Calu3 (cell line): ENCODE measurements around the gene DDX56. TPM values are rescaled to one million over a fixed set of nuclear protein-coding genes. Genes with fewer than 3 reads are reported as not detected.

Experiments
- BruUV-seq: library from RNA; stranded (reverse); fragments of 400-500 nt; replicated peaks from 2 replicates; lab custom pipeline; 2021; lab: Mats Ljungman, UMichigan
- CTCF ChIA-PET: fragments of 300-600 bp; sonication (Branson Sonifier 250); formaldehyde crosslinking; loops from one replicate; lab custom pipeline; 2022; ENCODE audit warnings: antibody characterized with exemption; lab: Charles Lee
- DNase-seq: peaks from one replicate; pipeline ENCODE4 v3.0.0; 2022
- H3K27ac Mint-ChIP-seq: one replicate; pipeline ENCODE4 v1.8.0; 2022; ENCODE audit warnings: mixed read lengths; ENCODE audit not compliant: unreplicated experiment
- H3K27me3 Mint-ChIP-seq: one replicate; pipeline ENCODE4 v1.8.0; 2022; ENCODE audit warnings: mixed read lengths; ENCODE audit not compliant: unreplicated experiment
- H3K36me3 Mint-ChIP-seq: one replicate; pipeline ENCODE4 v1.8.0; 2022; ENCODE audit warnings: mild to moderate bottlenecking, moderate library complexity, mixed read lengths; ENCODE audit not compliant: insufficient read depth, unreplicated experiment
- H3K4me1 Mint-ChIP-seq: one replicate; pipeline ENCODE4 v1.8.0; 2022; ENCODE audit warnings: mild to moderate bottlenecking, low read depth, mixed read lengths; ENCODE audit not compliant: unreplicated experiment
- H3K4me3 Mint-ChIP-seq: one replicate; pipeline ENCODE4 v1.8.0; 2022; ENCODE audit warnings: mild to moderate bottlenecking, low read depth, moderate library complexity, mixed read lengths; ENCODE audit not compliant: unreplicated experiment
- H3K9me3 Mint-ChIP-seq: one replicate; pipeline ENCODE4 v1.8.0; 2022; ENCODE audit warnings: low read depth, mixed read lengths; ENCODE audit not compliant: unreplicated experiment
- CTCF ChIP-seq: fragments of 200-600 bp; IDR thresholded peaks from one replicate; pipeline ENCODE4 v1.8.0; 2022; ENCODE audit warnings: antibody characterized with exemption; ENCODE audit not compliant: unreplicated experiment
- intact Hi-C: fragments of 100-400 bp; cut with micrococcal nuclease; formaldehyde crosslinking; loops from one replicate; pipeline ENCODE4 v1.10.0; 2022; ENCODE audit not compliant: unreplicated experiment
- total RNA-seq: library from RNA; stranded (reverse); gene quantifications from 2 replicates; pipeline ENCODE4 v1.2.3, GENCODE V29; 2022

DDX56 gene
- total RNA-seq, 1 experiment from 2014 or later = 157 TPM

GRCh38 chr7:44521347-44522095 is 52.2 kb downstream of the DDX56 start:
- peaks cover 12% of the 10 kb centered on the region for H3K36me3 Mint-ChIP-seq
- no peak overlapping the region for H3K27ac Mint-ChIP-seq
- no peak overlapping the region for H3K4me3 Mint-ChIP-seq
- no peak for TF ChIP-seq CTCF
- no TSS peak for BruUV-seq
- no peak for DNase-seq
- H3K9me3 Mint-ChIP-seq = peaks cover 3% of the 10 kb centered on the region
- no peaks in the 10 kb centered on the region for H3K4me1 Mint-ChIP-seq
- no peaks in the 10 kb centered on the region for H3K27me3 Mint-ChIP-seq
- CTCF ChIA-PET = no interaction called here
- intact Hi-C loops = no loop called here

- no peak for DNase-seq
- CTCF ChIA-PET = no interaction called here
- Mint-ChIP-seq H3K36me3 (peaks cover 12% of the 10 kb centered on the region), H3K4me3 (no peak overlapping the region), H3K27ac (no peak overlapping the region), H3K4me1 (no peaks in the 10 kb centered on the region), H3K9me3 (peaks cover 3% of the 10 kb centered on the region), H3K27me3 (no peaks in the 10 kb centered on the region)
- TF ChIP-seq CTCF = no peak
- intact Hi-C loops = no loop called here
- BruUV-seq = no TSS peak
Measured at GRCh38 chr7:44520574-44520973, 53.1 kb downstream of the DDX56 start.

GRCh38 chr7:44519546-44519945 is 54.2 kb downstream of the DDX56 start:
- no TSS peak for BruUV-seq
- no peak overlapping the region for H3K4me3 Mint-ChIP-seq
- no peaks in the 10 kb centered on the region for H3K4me1 Mint-ChIP-seq
- CTCF ChIA-PET = interaction anchor here (0.7 kb wide), 1 partner anchor 114 kb away, joined by 3 read pairs; no protein-coding TSS in a partner anchor
- intact Hi-C loops = no loop called here
- DNase-seq = no peak
- H3K27ac Mint-ChIP-seq = no peak overlapping the region
- no peaks in the 10 kb centered on the region for H3K27me3 Mint-ChIP-seq
- TF ChIP-seq CTCF = no peak
- H3K9me3 Mint-ChIP-seq = no peaks in the 10 kb centered on the region
- H3K36me3 Mint-ChIP-seq = peaks cover 13% of the 10 kb centered on the region

GRCh38 chr7:44518761-44519160 is 54.9 kb downstream of the DDX56 start:
- no peak overlapping the region for H3K27ac Mint-ChIP-seq
- no TSS peak for BruUV-seq
- no peaks in the 10 kb centered on the region for H3K9me3 Mint-ChIP-seq
- no peaks in the 10 kb centered on the region for H3K27me3 Mint-ChIP-seq
- intact Hi-C loops = no loop called here
- peaks cover 13% of the 10 kb centered on the region for H3K36me3 Mint-ChIP-seq
- H3K4me1 Mint-ChIP-seq = no peaks in the 10 kb centered on the region
- TF ChIP-seq CTCF = no peak
- no peak overlapping the region for H3K4me3 Mint-ChIP-seq
- CTCF ChIA-PET = no interaction called here
- no peak for DNase-seq
